ENCODE results near the gene CCDC196. TPM values are rescaled to one million over a fixed set of nuclear protein-coding genes. Genes with fewer than 3 reads are reported as not detected.

Gene CCDC196
- total RNA-seq, 4 donors from 2014 or later, result not detected

- no peak for ATAC-seq
Observed at GRCh38 chr14:66471584-66471983, 14.6 kb upstream of the CCDC196 start.

GRCh38 chr14:66472251-66472650 is 13.9 kb upstream of the CCDC196 start:
- Histone ChIP-seq H3K27me3 (no peaks in the 10 kb centered on the region), H3K9me3 (peaks cover 0 to 12% (median 0%) of the 10 kb centered on the region in 3 donors), H3K27ac (no peak overlapping the region), H3K36me3 (no peaks in the 10 kb centered on the region), H3K4me1 (no peaks in the 10 kb centered on the region), H3K4me3 (no peak overlapping the region)
- ATAC-seq, result no peak
- TF ChIP-seq EP300 (IDR thresholded peaks at IDR 0.05) (no peak), POLR2AphosphoS5 (IDR thresholded peaks at IDR 0.05) (no peak), POLR2A (IDR thresholded peaks at IDR 0.05) (no peak), CTCF (IDR thresholded peaks at IDR 0.05) (no peak)

More at GRCh38 chr14:66471584-66471983, 14.6 kb upstream of the CCDC196 start:
- H3K27me3 ChIP-seq, result no peaks in the 10 kb centered on the region
- 66 to 67% methylated on average over 1 to 4 of the region's 4 CpGs for WGBS, 2 donors (ENCODE audit: low coverage in 1 of 2)
- TF ChIP-seq POLR2AphosphoS5 (IDR thresholded peaks at IDR 0.05) (no peak), CTCF (IDR thresholded peaks at IDR 0.05) (no peak), POLR2A (IDR thresholded peaks at IDR 0.05) (no peak), EP300 (IDR thresholded peaks at IDR 0.05) (no peak)
- H3K27ac ChIP-seq, result no peak overlapping the region
- H3K9me3 ChIP-seq, result peaks cover 0 to 12% (median 0%) of the 10 kb centered on the region in 3 donors
- no peaks in the 10 kb centered on the region for H3K36me3 ChIP-seq
- H3K4me3 ChIP-seq, result no peak overlapping the region
- H3K4me1 ChIP-seq, result no peaks in the 10 kb centered on the region

GRCh38 chr14:66473223-66473622 is 12.9 kb upstream of the CCDC196 start:
- H3K27me3 ChIP-seq, result no peaks in the 10 kb centered on the region
- 54 to 91% methylated on average over 2 of the region's 2 CpGs for WGBS, 2 donors (ENCODE audit: low coverage in 1 of 2)
- H3K27ac ChIP-seq, result no peak overlapping the region
- H3K4me1 ChIP-seq, result no peaks in the 10 kb centered on the region
- peaks cover 0 to 12% (median 0%) of the 10 kb centered on the region in 3 donors for H3K9me3 ChIP-seq
- TF ChIP-seq POLR2AphosphoS5 (IDR thresholded peaks at IDR 0.05) (no peak), CTCF (IDR thresholded peaks at IDR 0.05) (no peak), POLR2A (IDR thresholded peaks at IDR 0.05) (no peak), EP300 (IDR thresholded peaks at IDR 0.05) (no peak)
- H3K36me3 ChIP-seq, result no peaks in the 10 kb centered on the region
- no peak for ATAC-seq
- no peak overlapping the region for H3K4me3 ChIP-seq

GRCh38 chr14:66476964-66477363 is 9.2 kb upstream of the CCDC196 start:
- Histone ChIP-seq H3K4me3 (no peak overlapping the region), H3K27me3 (no peaks in the 10 kb centered on the region), H3K36me3 (no peaks in the 10 kb centered on the region), H3K9me3 (no peaks in the 10 kb centered on the region), H3K27ac (no peak overlapping the region), H3K4me1 (no peaks in the 10 kb centered on the region)
- ATAC-seq, result no peak
- WGBS, 2 donors (ENCODE audit: low coverage in 1 of 2), result 0 to 9% methylated on average over 1 of the region's 1 CpG
- no peak for TF ChIP-seq POLR2A (IDR thresholded peaks at IDR 0.05)
- no peak for TF ChIP-seq CTCF (IDR thresholded peaks at IDR 0.05)
- no peak for TF ChIP-seq EP300 (IDR thresholded peaks at IDR 0.05)
- no peak for TF ChIP-seq POLR2AphosphoS5 (IDR thresholded peaks at IDR 0.05)

GRCh38 chr14:66477567-66477966 is 8.6 kb upstream of the CCDC196 start:
- TF ChIP-seq POLR2A (IDR thresholded peaks at IDR 0.05) (no peak), EP300 (IDR thresholded peaks at IDR 0.05) (no peak), POLR2AphosphoS5 (IDR thresholded peaks at IDR 0.05) (no peak), CTCF (IDR thresholded peaks at IDR 0.05) (no peak)
- no peaks in the 10 kb centered on the region for H3K36me3 ChIP-seq
- ATAC-seq, result no peak
- no peaks in the 10 kb centered on the region for H3K4me1 ChIP-seq
- no peak overlapping the region for H3K27ac ChIP-seq
- no peaks in the 10 kb centered on the region for H3K27me3 ChIP-seq
- H3K4me3 ChIP-seq, result no peak overlapping the region
- no peaks in the 10 kb centered on the region for H3K9me3 ChIP-seq

Data from gastroesophageal sphincter (tissue), 4 donors.